Liver (tissue), 9 donors: ENCODE results near the gene SPECC1. TPM values are rescaled to one million over a fixed set of nuclear protein-coding genes. Genes with fewer than 3 reads are reported as not detected.

Experiments
- DNase-seq: peaks from one replicate; pipeline ENCODE4 v3.0.0-alpha.2; 2017; ENCODE audit warnings: low spot score
- H3K27ac ChIP-seq, 2 donors: one replicate each; pipeline ENCODE4 v1.7.0; 2013; ENCODE audit warnings: inconsistent platforms in 2 of 2, low read length in 2 of 2, control low read depth in 1 of 2, low read depth in 1 of 2, mild to moderate bottlenecking in 1 of 2
- H3K27me3 ChIP-seq, 4 donors: one replicate each; pipeline versions ENCODE4 v1.6.1 to v1.7.0; 2013; ENCODE audit warnings: low read length in 3 of 4, inconsistent platforms in 1 of 4, mild to moderate bottlenecking in 1 of 4, moderate library complexity in 1 of 4; ENCODE audit not compliant: control insufficient read depth in 4 of 4, insufficient read depth in 4 of 4
- H3K36me3 ChIP-seq, 4 donors: one replicate each; pipeline versions ENCODE4 v1.6.1 to v1.7.0; 2013; ENCODE audit warnings: low read length in 3 of 4, mild to moderate bottlenecking in 3 of 4, low read depth in 1 of 4, moderate library complexity in 1 of 4; ENCODE audit not compliant: control insufficient read depth in 4 of 4, insufficient read depth in 3 of 4
- H3K4me1 ChIP-seq, 4 donors: one replicate each; pipeline versions ENCODE4 v1.6.1 to v1.7.0; 2013; ENCODE audit warnings: low read length in 3 of 4, mild to moderate bottlenecking in 3 of 4, moderate library complexity in 1 of 4; ENCODE audit not compliant: control insufficient read depth in 4 of 4, insufficient read depth in 4 of 4
- H3K4me3 ChIP-seq, 3 donors: one replicate each; pipeline versions ENCODE4 v1.6.1 to v1.7.0; 2013; ENCODE audit warnings: low read length in 3 of 3, control low read depth in 1 of 3, low read depth in 1 of 3, mild to moderate bottlenecking in 1 of 3
- H3K9ac ChIP-seq, 2 donors: one replicate each; pipeline ENCODE4 v1.7.0; 2013; ENCODE audit warnings: low read length in 2 of 2, mild to moderate bottlenecking in 2 of 2, moderate library complexity in 2 of 2, control low read depth in 1 of 2, low read depth in 1 of 2
- H3K9me3 ChIP-seq, 4 donors: one replicate each; pipeline versions ENCODE4 v1.6.1 to v1.7.0; 2013; ENCODE audit warnings: low read length in 3 of 4; ENCODE audit not compliant: control insufficient read depth in 4 of 4
- CTCF ChIP-seq: fragments of 150-350 bp; IDR thresholded peaks from 2 replicates; pipeline ENCODE4 v1.5.1; 2017; ENCODE audit warnings: improper control_type of control experiment, low read depth, low read length; ENCODE audit not compliant: missing input control
- EGR1 ChIP-seq, 2 donors: IDR thresholded peaks; 2 replicates each; pipeline ENCODE4 v1.6.1; 2016 to 2018; ENCODE audit warnings: antibody characterized with exemption in 2 of 2, low read depth in 2 of 2
- FOXA1 ChIP-seq: IDR thresholded peaks from 2 replicates; pipeline ENCODE4 v1.6.1; 2016; ENCODE audit warnings: antibody characterized with exemption
- FOXA2 ChIP-seq: IDR thresholded peaks from 2 replicates; pipeline ENCODE4 v1.6.1; 2016; ENCODE audit warnings: antibody characterized with exemption
- HNF4A ChIP-seq, 2 donors: conservative IDR thresholded peaks; 2 replicates each; pipeline ENCODE4 v1.6.1; 2016; ENCODE audit warnings: antibody characterized with exemption in 2 of 2, mild to moderate bottlenecking in 2 of 2
- HNF4G ChIP-seq: IDR thresholded peaks from 2 replicates; pipeline ENCODE4 v1.6.1; 2016; ENCODE audit warnings: antibody characterized with exemption
- MAX ChIP-seq: IDR thresholded peaks from 2 replicates; pipeline ENCODE4 v1.6.1; 2016; ENCODE audit warnings: antibody characterized with exemption
- NR2F2 ChIP-seq: IDR thresholded peaks from 2 replicates; pipeline ENCODE4 v1.6.1; 2016; ENCODE audit warnings: antibody characterized with exemption
- REST ChIP-seq: IDR thresholded peaks from 2 replicates; pipeline ENCODE4 v1.6.1; 2016; ENCODE audit warnings: antibody characterized with exemption, mild to moderate bottlenecking
- RXRA ChIP-seq, 2 donors: IDR thresholded peaks; 2 replicates each; pipeline ENCODE4 v1.6.1; 2017 to 2018; ENCODE audit warnings: antibody characterized with exemption in 2 of 2, mild to moderate bottlenecking in 1 of 2
- SP1 ChIP-seq: IDR thresholded peaks from 2 replicates; pipeline ENCODE4 v1.6.1; 2018; ENCODE audit warnings: antibody characterized with exemption, mild to moderate bottlenecking
- TAF1 ChIP-seq: conservative IDR thresholded peaks from 2 replicates; pipeline ENCODE4 v1.6.1; 2016; ENCODE audit warnings: antibody characterized with exemption, mild to moderate bottlenecking
- YY1 ChIP-seq: IDR thresholded peaks from 2 replicates; pipeline ENCODE4 v1.6.1; 2016; ENCODE audit warnings: antibody characterized with exemption, mild to moderate bottlenecking
- ZBTB33 ChIP-seq: IDR thresholded peaks from 2 replicates; pipeline ENCODE4 v1.6.1; 2016; ENCODE audit warnings: antibody characterized with exemption
- WGBS: extraction: QIAGEN DNeasy Blood & Tissue Kit; methylation state at CpG from one replicate; pipeline ENCODE4 v1.1.7; 2013; 5-methylcytosine and 5-hydroxymethylcytosine counted together
- polyA plus RNA-seq, 2 donors: library from polyadenylated mRNA; stranded (reverse) in 1 of 2; unstranded in 1 of 2; fragments of 200-250 nt in 1 of 2; fragments of >200 nt in 1 of 2; fragmentation: Nextera tagmentation in 1 of 2; extraction: Ambion mirVana in 1 of 2; gene quantifications; one replicate each; pipeline versions ENCODE4 v1.2.1 to v1.2.3, GENCODE V29; 2013 to 2015
- total RNA-seq, 2 donors: library from RNA; depleted of rRNA; stranded (reverse); fragments of >200 nt; gene quantifications; one replicate each; pipeline ENCODE4 v1.2.3, GENCODE V29; 2014
- donor health status: healthy.
- donor health status: healthy.
- donor health status: healthy.
- donor health status: healthy.
- donor health status: healthy.

Gene SPECC1
- total and polyA plus RNA-seq, 4 donors, result 0.36 to 70.3 (median 1.8) TPM

GRCh38 chr17:20280851-20281250, 271.7 kb downstream of the SPECC1 start:
- 86% methylated on average over 10 of the region's 10 CpGs for WGBS
- Histone ChIP-seq H3K9ac (no peak overlapping the region), H3K4me3 (no peak overlapping the region), H3K27me3 (no peaks in the 10 kb centered on the region), H3K9me3 (no peaks in the 10 kb centered on the region), H3K36me3 (no peaks in the 10 kb centered on the region), H3K27ac (no peak overlapping the region), H3K4me1 (no peaks in the 10 kb centered on the region)
- DNase-seq, result no peak
- TF ChIP-seq NR2F2, result no peak

GRCh38 chr17:20281860-20282259, 272.7 kb downstream of the SPECC1 start:
- DNase-seq, result no peak
- H3K36me3 ChIP-seq, result no peaks in the 10 kb centered on the region
- 72% methylated on average over 11 of the region's 11 CpGs for WGBS
- no peaks in the 10 kb centered on the region for H3K4me1 ChIP-seq
- TF ChIP-seq FOXA1 (no peak), ZBTB33 (no peak), RXRA (IDR thresholded peaks at IDR 0.05) (no peak), EGR1 (IDR thresholded peaks at IDR 0.05; ENCODE audit: low read depth in 2 of 2) (no peak), FOXA2 (no peak), YY1 (no peak), TAF1 (no peak), CTCF (no peak)
- no peaks in the 10 kb centered on the region for H3K27me3 ChIP-seq
- no peak overlapping the region for H3K4me3 ChIP-seq
- no peaks in the 10 kb centered on the region for H3K9me3 ChIP-seq
- H3K27ac ChIP-seq, result no peak overlapping the region
- H3K9ac ChIP-seq, result no peak overlapping the region

GRCh38 chr17:20282526-20283308, 273.6 kb downstream of the SPECC1 start:
- Histone ChIP-seq H3K4me1 (no peaks in the 10 kb centered on the region), H3K36me3 (no peaks in the 10 kb centered on the region), H3K9me3 (no peaks in the 10 kb centered on the region), H3K4me3 (no peak overlapping the region), H3K27ac (no peak overlapping the region), H3K27me3 (no peaks in the 10 kb centered on the region), H3K9ac (no peak overlapping the region)
- DNase-seq, result no peak
- WGBS, result 87% methylated on average over 9 of the region's 9 CpGs
- TF ChIP-seq RXRA (IDR thresholded peaks at IDR 0.05) (no peak), HNF4A (conservative IDR thresholded peaks at IDR 0.05) (no peak), CTCF (no peak), SP1 (no peak), MAX (no peak), REST (no peak), EGR1 (IDR thresholded peaks at IDR 0.05; ENCODE audit: low read depth in 2 of 2) (no peak), TAF1 (no peak), HNF4G (no peak), NR2F2 (no peak), FOXA1 (no peak), FOXA2 (no peak), YY1 (no peak), ZBTB33 (no peak)
